ENCODE measurements around the gene ALG8.

- TF ChIP-seq CTCF (IDR thresholded peaks at IDR 0.05; ENCODE audit: insufficient read depth, low read depth, low read length) (no peak), EZH2 (IDR thresholded peaks at IDR 0.05; ENCODE audit: insufficient read depth, low read length) (no peak)
These were observed 41.8 kb upstream of the ALG8 start for GRCh38 chr11:78181185-78181584.
